UCSD-AML1 (cell line): ENCODE data around the gene AGBL1.

Experiments
- DNase-seq: peaks from one replicate; lab custom pipeline; 2025; ENCODE audit not compliant: unreplicated experiment; lab: John Stamatoyannopoulos, UW

AGBL1 gene

GRCh38 chr15:86572368-86572841 lies 492.7 kb downstream of the AGBL1 start:
- no peak for DNase-seq

- DNase-seq = no peak
These were observed 493.8 kb downstream of the AGBL1 start for GRCh38 chr15:86573476-86573875.

GRCh38 chr15:86588413-86588812 lies 508.7 kb downstream of the AGBL1 start:
- DNase-seq = no peak

- no peak for DNase-seq
These were observed 510.8 kb downstream of the AGBL1 start for GRCh38 chr15:86590461-86590860.

GRCh38 chr15:86591158-86591557 lies 511.5 kb downstream of the AGBL1 start:
- DNase-seq = no peak

DNA sequence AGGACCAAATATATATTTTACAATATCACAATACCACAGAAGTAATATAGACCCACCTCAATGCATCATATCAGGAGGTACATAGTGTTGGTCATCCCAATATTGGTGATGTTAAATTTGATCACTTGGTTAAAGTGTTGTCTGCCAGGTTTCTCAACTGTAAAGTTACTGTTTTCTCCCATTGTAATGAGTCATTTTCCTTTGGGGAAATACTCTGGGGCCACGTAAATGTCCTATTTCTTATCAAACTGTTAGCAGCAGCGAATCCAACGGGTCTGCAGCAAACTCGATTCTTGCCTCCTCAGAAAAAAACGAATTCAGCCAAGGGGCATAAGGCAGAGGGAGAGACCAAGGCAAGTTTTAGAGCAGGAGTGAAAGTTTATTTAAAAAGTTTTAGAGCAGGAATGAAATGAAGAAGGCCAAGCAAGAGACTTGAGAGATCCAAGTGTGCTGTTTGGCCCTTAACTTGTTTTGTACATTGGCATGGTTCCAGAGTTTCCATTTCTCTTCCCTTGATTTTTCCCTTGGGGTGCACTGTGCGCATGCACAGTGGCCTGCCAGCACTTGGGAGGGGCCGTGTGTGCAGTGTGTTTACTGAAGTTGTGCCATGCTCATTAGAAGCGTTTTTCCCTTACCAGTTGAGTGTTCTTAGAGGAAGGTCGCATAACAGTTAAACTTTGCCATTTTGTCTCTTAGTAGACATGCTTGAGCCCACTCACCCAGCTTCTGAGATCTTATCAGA lies 512.5 kb downstream of the AGBL1 start:
- no peak for DNase-seq

DNA sequence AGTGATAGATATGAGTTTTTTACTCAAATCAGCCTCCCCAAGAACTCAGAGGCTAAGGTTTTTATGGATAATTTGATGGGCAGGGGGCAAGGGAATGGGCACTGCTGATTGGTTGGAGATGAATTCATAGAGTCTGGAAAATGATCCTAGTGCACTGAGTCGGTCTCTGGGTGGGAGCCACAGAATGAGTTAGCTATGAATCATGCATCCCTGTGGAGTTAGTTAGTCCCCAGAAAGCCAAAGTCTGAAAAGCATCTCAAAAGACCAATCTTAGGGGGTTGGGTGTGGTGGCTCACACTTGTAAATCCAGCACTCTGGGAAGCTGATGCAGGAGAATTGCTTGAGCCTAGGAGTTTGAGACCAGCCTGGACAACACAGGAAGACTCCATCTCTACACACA lies 516.1 kb downstream of the AGBL1 start:
- no peak for DNase-seq

DNA sequence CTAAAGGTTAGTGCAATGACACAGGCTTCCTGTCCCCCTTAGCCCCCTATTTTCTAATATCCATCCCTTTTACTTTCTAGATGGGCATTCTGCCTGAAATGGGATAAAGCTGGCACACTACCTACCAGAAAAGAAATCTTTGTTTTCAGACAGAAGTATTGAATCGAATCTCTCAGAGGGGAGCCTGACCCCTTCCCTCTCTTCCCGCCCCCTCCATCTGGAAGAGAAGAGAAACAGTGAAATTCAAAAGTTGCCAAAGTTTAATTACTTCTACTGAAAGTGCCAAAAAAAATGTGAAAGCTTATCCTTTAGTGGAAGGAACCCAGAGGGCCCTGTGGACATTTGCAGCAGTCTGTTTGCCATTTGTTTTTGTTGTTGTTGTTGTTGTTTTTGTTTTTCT lies 523.8 kb downstream of the AGBL1 start:
- no peak for DNase-seq

DNA sequence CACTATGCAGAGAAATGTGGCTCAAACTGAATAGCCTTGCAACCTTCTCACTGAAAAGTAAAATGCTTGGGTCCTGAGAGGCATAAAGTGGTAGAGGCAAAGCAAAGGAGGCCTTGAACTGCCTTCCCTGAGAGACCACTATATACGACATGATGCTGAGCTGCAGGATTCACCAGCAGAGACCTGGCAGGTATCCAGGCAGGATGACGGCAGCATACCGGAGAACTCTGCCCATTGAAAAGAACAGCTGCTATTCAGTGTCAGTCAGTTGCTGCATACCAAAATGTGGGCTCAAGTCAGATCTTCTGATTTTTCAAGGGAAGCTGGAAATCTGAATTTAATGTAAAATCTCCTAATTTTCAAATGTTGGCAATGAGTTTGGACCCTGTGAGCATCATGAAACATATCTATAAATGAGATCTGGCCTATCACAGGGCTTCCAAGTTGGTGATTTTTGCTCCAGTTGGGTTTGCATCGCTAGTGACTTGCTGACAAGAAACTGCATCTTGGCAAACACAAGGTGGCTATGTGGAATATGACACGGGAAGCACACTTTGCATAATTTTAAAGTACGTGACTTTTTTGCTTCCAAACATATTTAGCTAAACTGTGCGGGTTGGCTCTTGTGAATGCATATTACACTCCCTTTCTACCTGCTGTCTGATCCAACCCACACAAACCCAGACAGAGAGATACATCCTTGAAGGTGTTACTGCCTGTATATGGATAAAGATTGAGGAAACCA lies 529.0 kb downstream of the AGBL1 start:
- no peak for DNase-seq

DNA sequence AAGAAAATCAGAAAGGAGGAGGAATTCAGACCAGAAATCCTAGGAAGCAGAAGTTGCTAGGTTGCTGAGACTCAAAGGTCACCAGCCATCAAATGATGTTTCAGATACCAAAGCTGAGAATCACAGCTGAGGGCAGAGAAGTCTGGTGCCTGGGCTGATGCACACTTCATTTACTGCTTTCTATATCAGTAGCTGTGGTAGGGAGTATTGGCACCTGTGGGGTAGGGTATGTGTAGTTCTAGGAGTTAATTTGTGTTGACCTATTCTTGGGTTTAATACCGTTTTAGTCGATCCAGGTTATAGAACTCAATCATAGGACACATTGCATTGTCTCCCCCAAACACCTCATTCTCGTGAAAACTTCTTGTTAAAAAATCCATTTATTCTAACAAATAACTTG lies 529.6 kb downstream of the AGBL1 start:
- DNase-seq = no peak

- DNase-seq = no peak
These were observed 530.4 kb downstream of the AGBL1 start for GRCh38 chr15:86610038-86610437.

DNA sequence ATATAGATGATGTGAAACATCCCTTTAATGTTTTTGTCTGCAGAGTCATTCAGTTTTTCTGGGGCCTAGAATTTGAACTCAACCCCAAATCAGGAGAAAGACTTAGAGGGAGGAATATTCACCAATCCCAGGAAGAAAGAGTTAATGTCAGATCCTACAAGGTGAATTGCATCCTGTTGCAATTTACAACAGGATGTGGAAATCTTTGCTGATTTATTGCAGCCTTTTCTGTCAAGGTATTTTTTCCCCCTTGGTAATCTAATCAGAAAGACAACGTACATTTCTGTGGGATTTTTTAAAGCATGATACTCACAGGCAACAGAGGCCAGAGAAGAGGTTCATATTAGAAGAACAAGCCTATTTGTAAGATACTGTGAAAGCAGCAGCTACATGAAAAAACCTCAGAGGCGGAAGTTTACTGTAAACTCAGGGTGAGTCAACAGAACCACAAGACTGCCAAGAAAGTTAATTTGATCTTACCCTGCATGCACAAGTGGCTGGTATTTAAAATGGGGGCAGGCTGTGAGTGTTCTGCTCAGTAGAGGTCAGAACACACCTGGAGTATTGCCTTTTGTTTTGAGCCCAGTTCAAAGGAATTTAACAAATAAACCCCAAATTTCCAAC lies 531.9 kb downstream of the AGBL1 start:
- DNase-seq = no peak

- DNase-seq = no peak
These were observed 535.7 kb downstream of the AGBL1 start for GRCh38 chr15:86615411-86615810.

GRCh38 chr15:86615816-86616215 lies 536.1 kb downstream of the AGBL1 start:
- DNase-seq = no peak

GRCh38 chr15:86616771-86617170 lies 537.1 kb downstream of the AGBL1 start:
- no peak for DNase-seq

GRCh38 chr15:86620157-86620556 lies 540.5 kb downstream of the AGBL1 start:
- DNase-seq = no peak

DNA sequence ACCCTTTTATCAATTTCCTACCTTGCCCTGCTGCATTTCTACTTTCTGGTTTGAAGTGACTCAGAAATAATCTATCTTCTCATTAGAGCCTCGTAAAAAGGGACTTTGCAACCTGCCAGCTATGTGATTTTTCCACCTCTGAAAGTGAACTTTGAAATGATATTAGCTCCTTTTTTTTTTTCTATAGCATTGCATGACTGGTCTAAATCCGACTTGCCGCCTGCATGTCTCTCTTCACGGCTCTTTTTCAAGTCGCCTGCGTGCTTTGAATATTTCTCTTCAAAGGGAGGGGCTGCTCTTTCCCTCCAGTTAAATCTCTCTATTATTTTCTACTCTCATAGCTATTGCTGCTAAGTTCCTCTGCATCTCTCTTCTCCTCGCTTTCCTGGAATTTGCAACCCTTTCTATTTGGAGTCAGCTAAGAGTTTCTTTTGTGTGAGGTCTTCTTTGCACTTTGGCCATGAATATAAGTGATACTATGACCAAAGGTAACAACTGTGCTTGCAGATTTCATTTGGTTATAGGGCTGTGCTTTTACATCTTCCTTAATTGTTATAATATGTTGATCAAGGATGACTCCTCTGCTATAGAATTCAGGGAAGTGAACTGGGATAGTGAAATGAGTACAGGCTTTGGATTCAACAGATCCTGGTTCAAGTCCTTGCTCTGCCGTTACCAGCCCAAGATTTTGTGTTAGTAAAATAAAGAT lies 541.1 kb downstream of the AGBL1 start:
- DNase-seq = no peak

GRCh38 chr15:86623236-86623635 lies 543.6 kb downstream of the AGBL1 start:
- no peak for DNase-seq

DNA sequence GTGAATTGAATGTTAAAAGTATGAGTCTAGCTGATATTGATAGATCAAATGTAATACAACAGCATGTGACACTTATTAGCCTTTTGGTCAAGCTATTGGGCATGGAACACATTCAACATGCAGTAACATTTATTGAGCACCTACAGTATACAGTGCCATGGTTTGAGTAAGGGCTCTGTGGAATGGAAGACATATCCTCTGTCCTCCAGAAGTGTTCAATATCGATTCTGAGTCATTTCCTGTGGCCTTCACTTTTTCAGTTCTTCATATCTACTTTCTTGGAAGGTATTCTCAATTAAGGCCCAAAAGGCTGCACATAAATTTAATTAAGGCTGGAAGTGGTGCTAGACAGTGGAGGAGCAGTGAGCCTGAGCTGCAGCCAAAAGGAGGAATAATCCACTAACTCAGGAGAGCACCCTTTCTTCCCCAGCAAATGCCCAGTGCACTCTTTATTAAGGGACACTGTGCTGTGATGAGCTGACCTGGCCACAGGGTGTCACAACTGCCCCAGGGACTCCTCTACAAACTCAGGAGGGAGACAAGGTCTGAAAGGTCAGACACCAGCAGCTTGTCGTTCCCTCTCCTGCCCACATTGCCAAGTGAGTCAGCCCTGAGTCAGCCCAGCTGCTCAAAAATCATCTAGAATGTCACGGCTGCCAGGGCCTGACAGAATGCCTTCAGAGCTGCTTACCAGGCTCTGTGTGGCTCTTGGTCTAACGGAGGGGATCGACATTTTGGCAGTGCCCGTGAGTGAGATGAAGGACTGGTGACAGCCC lies 544.8 kb downstream of the AGBL1 start:
- no peak for DNase-seq
